ENCODE results near the gene CD200R1L. TPM values are rescaled to one million over a fixed set of nuclear protein-coding genes. Genes with fewer than 3 reads are reported as not detected.
"Not testable (repeated sequence)": the region's sequence is repeated elsewhere in the genome, so short reads cannot be mapped to it uniquely, and the experiment has no call there.

CD200R1L gene
- total RNA-seq = not detected in 2 replicates

GRCh38 chr3:112846764-112847163 lies at the start of gene CD200R1L:
Gene CD200R1L, minus strand, starts transcription at chr3:112846864. Its CDS starts 17,497 bp downstream, at chr3:112829367.
- intact Hi-C loops (cut with micrococcal nuclease) = loop anchor here (2.0 kb wide), 2 partner anchors 128 to 174 kb away; partner anchors contain the start of gene CD200R1

GRCh38 chr3:112894258-112894657 lies 47.6 kb upstream of the CD200R1L start:
- intact Hi-C loops (cut with micrococcal nuclease) = no loop called here

GRCh38 chr3:112889357-112889756 lies 42.7 kb upstream of the CD200R1L start:
- intact Hi-C loops (cut with micrococcal nuclease) = no loop called here

GRCh38 chr3:112888381-112889085 lies 41.9 kb upstream of the CD200R1L start:
- intact Hi-C loops (cut with micrococcal nuclease) = no loop called here

GRCh38 chr3:112884678-112885290 lies 38.1 kb upstream of the CD200R1L start:
- intact Hi-C loops (cut with micrococcal nuclease) = no loop called here

- intact Hi-C loops (cut with micrococcal nuclease) = no loop called here
Observed at GRCh38 chr3:112881891-112882290, 35.2 kb upstream of the CD200R1L start.

- intact Hi-C loops (cut with micrococcal nuclease) = no loop called here
Observed at GRCh38 chr3:112875561-112875960, 28.9 kb upstream of the CD200R1L start.

GRCh38 chr3:112874725-112875124 lies 28.1 kb upstream of the CD200R1L start:
- intact Hi-C loops (cut with micrococcal nuclease) = no loop called here

GRCh38 chr3:112873632-112874031 lies 27.0 kb upstream of the CD200R1L start:
- intact Hi-C loops (cut with micrococcal nuclease) = no loop called here

- intact Hi-C loops (cut with micrococcal nuclease) = no loop called here
Observed at GRCh38 chr3:112871735-112872134, 25.1 kb upstream of the CD200R1L start.

- intact Hi-C loops (cut with micrococcal nuclease) = no loop called here
Observed at GRCh38 chr3:112865757-112866156, 19.1 kb upstream of the CD200R1L start.

GRCh38 chr3:112860898-112861297 lies 14.2 kb upstream of the CD200R1L start:
- intact Hi-C loops (cut with micrococcal nuclease) = no loop called here

GRCh38 chr3:112858410-112859069 lies 11.9 kb upstream of the CD200R1L start:
- intact Hi-C loops (cut with micrococcal nuclease) = loop anchor here (2.0 kb wide), 1 partner anchor 14 kb away; no protein-coding TSS in a partner anchor

GRCh38 chr3:112857526-112857925 lies 10.9 kb upstream of the CD200R1L start:
- intact Hi-C loops (cut with micrococcal nuclease) = no loop called here

- intact Hi-C loops (cut with micrococcal nuclease) = no loop called here
Observed at GRCh38 chr3:112856537-112856936, 9.9 kb upstream of the CD200R1L start.

GRCh38 chr3:112855883-112856282 lies 9.2 kb upstream of the CD200R1L start:
- intact Hi-C loops (cut with micrococcal nuclease) = no loop called here

- intact Hi-C loops (cut with micrococcal nuclease) = not testable (repeated sequence)
Observed at GRCh38 chr3:112855074-112855473, 8.4 kb upstream of the CD200R1L start.

- intact Hi-C loops (cut with micrococcal nuclease) = no loop called here
Observed at GRCh38 chr3:112848196-112848595, 1.5 kb upstream of the CD200R1L start.

GRCh38 chr3:112847692-112848091 lies 1.0 kb upstream of the CD200R1L start:
- intact Hi-C loops (cut with micrococcal nuclease) = loop anchor here (2.0 kb wide), 2 partner anchors 127 to 175 kb away; partner anchors contain the start of gene CD200R1

GRCh38 chr3:112845772-112846171 lies 892 bp downstream of the CD200R1L start:
- intact Hi-C loops (cut with micrococcal nuclease) = loop anchor here (2.0 kb wide), 3 partner anchors 13 to 173 kb away; partner anchors contain the start of gene CD200R1

GRCh38 chr3:112829046-112829445 lies 17.6 kb downstream of the CD200R1L start:
- intact Hi-C loops (cut with micrococcal nuclease) = no loop called here

All from T-helper 1 cell treated with Interleukin-12 subunit alpha and Interleukin-12 subunit beta and Interleukin-4 antibody, amounts not matched to agents 30 ng/mL and 1 ng/mL, for 36 hours (primary cell).